ENCODE measurements around the gene NRXN3. TPM values are rescaled to one million over a fixed set of nuclear protein-coding genes. Genes with fewer than 3 reads are reported as not detected.

NRXN3 gene
- polyA plus RNA-seq, 1 donor (not counting 4 experiments of a cell fraction or from before 2014, with no cell fraction given) = 0.89 TPM

DNA sequence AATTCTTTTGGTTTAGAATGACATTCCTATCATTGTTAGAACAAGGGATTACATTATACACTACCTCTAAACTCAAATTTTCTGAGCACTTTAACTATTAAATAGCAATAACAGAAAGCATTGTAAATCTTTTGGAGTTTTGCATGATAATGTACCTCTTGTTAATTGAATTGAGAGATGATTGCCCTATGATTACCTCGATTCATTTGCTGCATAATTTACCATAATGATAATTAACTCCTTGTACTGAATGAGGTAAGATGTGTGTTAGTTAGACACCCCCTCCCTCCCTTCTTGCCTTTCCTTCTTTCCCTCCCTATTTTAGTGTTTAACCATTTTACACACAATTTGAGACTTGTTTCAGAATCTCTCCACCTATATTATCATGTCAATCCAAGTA, 1572.0 kb downstream of the NRXN3 start:
- H3K4me3 ChIP-seq (ENCODE audit: control insufficient read depth in 2 of 3, extremely low read depth in 1 of 3, insufficient read depth in 2 of 3, low read depth in 1 of 3, low read length in 3 of 3) = no peak overlapping the region
- dilution Hi-C loops (cut with MboI; ENCODE audit: extremely low pct_ligation_motif_present, low sequenced_read_pairs) = no loop called here
- no peaks in the 10 kb centered on the region for H3K9me1 ChIP-seq (ENCODE audit: control insufficient read depth, extremely low read depth, insufficient read depth, low read length)
- H3K36me3 ChIP-seq (ENCODE audit: control insufficient read depth in 2 of 2, extremely low read depth in 1 of 2, insufficient read depth in 2 of 2, low read length in 2 of 2) = no peaks in the 10 kb centered on the region
- no peak overlapping the region for H3K9ac ChIP-seq (ENCODE audit: control insufficient read depth, extremely low read depth, insufficient read depth, low read length)
- no peaks in the 10 kb centered on the region for H3K4me1 ChIP-seq (ENCODE audit: control insufficient read depth, extremely low read depth, insufficient read depth, low read length)
- H2AFZ ChIP-seq (ENCODE audit: control insufficient read depth, low read length) = no peak overlapping the region
- no peak for FAIRE-seq
- TF ChIP-seq EZH2 (IDR thresholded peaks at IDR 0.05; ENCODE audit: low read length) = no peak
- TF ChIP-seq, protein P1, sequence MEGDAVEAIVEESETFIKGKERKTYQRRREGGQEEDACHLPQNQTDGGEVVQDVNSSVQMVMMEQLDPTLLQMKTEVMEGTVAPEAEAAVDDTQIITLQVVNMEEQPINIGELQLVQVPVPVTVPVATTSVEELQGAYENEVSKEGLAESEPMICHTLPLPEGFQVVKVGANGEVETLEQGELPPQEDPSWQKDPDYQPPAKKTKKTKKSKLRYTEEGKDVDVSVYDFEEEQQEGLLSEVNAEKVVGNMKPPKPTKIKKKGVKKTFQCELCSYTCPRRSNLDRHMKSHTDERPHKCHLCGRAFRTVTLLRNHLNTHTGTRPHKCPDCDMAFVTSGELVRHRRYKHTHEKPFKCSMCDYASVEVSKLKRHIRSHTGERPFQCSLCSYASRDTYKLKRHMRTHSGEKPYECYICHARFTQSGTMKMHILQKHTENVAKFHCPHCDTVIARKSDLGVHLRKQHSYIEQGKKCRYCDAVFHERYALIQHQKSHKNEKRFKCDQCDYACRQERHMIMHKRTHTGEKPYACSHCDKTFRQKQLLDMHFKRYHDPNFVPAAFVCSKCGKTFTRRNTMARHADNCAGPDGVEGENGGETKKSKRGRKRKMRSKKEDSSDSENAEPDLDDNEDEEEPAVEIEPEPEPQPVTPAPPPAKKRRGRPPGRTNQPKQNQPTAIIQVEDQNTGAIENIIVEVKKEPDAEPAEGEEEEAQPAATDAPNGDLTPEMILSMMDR (optimal IDR thresholded peaks at IDR 0.05 in 1 of 3, IDR thresholded peaks at IDR 0.05 in 1 of 3, conservative IDR thresholded peaks at IDR 0.05 in 1 of 3; ENCODE audit: extremely low read depth in 1 of 3, insufficient read depth in 2 of 3, low read length in 3 of 3) = no peak
- H3K27me3 ChIP-seq (ENCODE audit: control insufficient read depth, extremely low read depth, insufficient read depth, low read length) = no peaks in the 10 kb centered on the region
- no peaks in the 10 kb centered on the region for H3K79me2 ChIP-seq (ENCODE audit: control insufficient read depth, insufficient read depth, low read length)
- no peak for DNase-seq (ENCODE audit: low read depth, low spot score)
- no peaks in the 10 kb centered on the region for H3K9me3 ChIP-seq (ENCODE audit: control insufficient read depth, low read depth, low read length)
- H3K27ac ChIP-seq (ENCODE audit: control insufficient read depth, insufficient read depth, low read length) = no peak overlapping the region
- no peaks in the 10 kb centered on the region for H4K20me1 ChIP-seq (ENCODE audit: control insufficient read depth, extremely low read depth, insufficient read depth, low read length)
- H3K4me2 ChIP-seq (ENCODE audit: control insufficient read depth, extremely low read depth, insufficient read depth, low read depth, low read length) = no peak overlapping the region

- H3K4me1 ChIP-seq (ENCODE audit: control insufficient read depth, extremely low read depth, insufficient read depth, low read length) = no peaks in the 10 kb centered on the region
- no peak overlapping the region for H3K4me3 ChIP-seq (ENCODE audit: control insufficient read depth in 2 of 3, extremely low read depth in 1 of 3, insufficient read depth in 2 of 3, low read depth in 1 of 3, low read length in 3 of 3)
- no peak overlapping the region for H3K27ac ChIP-seq (ENCODE audit: control insufficient read depth, insufficient read depth, low read length)
- no peak overlapping the region for H3K9ac ChIP-seq (ENCODE audit: control insufficient read depth, extremely low read depth, insufficient read depth, low read length)
- H3K36me3 ChIP-seq (ENCODE audit: control insufficient read depth in 2 of 2, extremely low read depth in 1 of 2, insufficient read depth in 2 of 2, low read length in 2 of 2) = no peaks in the 10 kb centered on the region
- no peaks in the 10 kb centered on the region for H3K9me1 ChIP-seq (ENCODE audit: control insufficient read depth, extremely low read depth, insufficient read depth, low read length)
- dilution Hi-C loops (cut with MboI; ENCODE audit: extremely low pct_ligation_motif_present, low sequenced_read_pairs) = no loop called here
- no peak for DNase-seq (ENCODE audit: low read depth, low spot score)
- no peaks in the 10 kb centered on the region for H3K79me2 ChIP-seq (ENCODE audit: control insufficient read depth, insufficient read depth, low read length)
- H3K27me3 ChIP-seq (ENCODE audit: control insufficient read depth, extremely low read depth, insufficient read depth, low read length) = no peaks in the 10 kb centered on the region
- FAIRE-seq = no peak
- no peaks in the 10 kb centered on the region for H4K20me1 ChIP-seq (ENCODE audit: control insufficient read depth, extremely low read depth, insufficient read depth, low read length)
- H3K9me3 ChIP-seq (ENCODE audit: control insufficient read depth, low read depth, low read length) = no peaks in the 10 kb centered on the region
- no peak overlapping the region for H2AFZ ChIP-seq (ENCODE audit: control insufficient read depth, low read length)
- H3K4me2 ChIP-seq (ENCODE audit: control insufficient read depth, extremely low read depth, insufficient read depth, low read depth, low read length) = no peak overlapping the region
- TF ChIP-seq EZH2 (IDR thresholded peaks at IDR 0.05; ENCODE audit: low read length) = no peak
- TF ChIP-seq, protein P1 (optimal IDR thresholded peaks at IDR 0.05 in 1 of 3, IDR thresholded peaks at IDR 0.05 in 1 of 3, conservative IDR thresholded peaks at IDR 0.05 in 1 of 3; ENCODE audit: extremely low read depth in 1 of 3, insufficient read depth in 2 of 3, low read length in 3 of 3) = no peak
Measured at GRCh38 chr14:79745046-79745445, 1574.9 kb downstream of the NRXN3 start.
